GM18861 (cell line): Measurements from ENCODE around the gene CELA3A.
A peak's percentile ranks its signal among the peaks of the same experiment; 100 is the strongest.

Experiments used
- ATAC-seq: cut with Tn5 transposase; IDR thresholded peaks from one replicate; pipeline ENCODE4 v1.9.1; 2021; ENCODE audit not compliant: unreplicated experiment

CELA3A gene

GRCh38 chr1:22048351-22049192, 47.1 kb downstream of the CELA3A start:
- no peak for ATAC-seq

GRCh38 chr1:22050330-22050729, 48.9 kb downstream of the CELA3A start:
- ATAC-seq = no peak

- no peak for ATAC-seq
Measured at GRCh38 chr1:22051607-22052114, 50.2 kb downstream of the CELA3A start.

GRCh38 chr1:22052115-22053016, 50.9 kb downstream of the CELA3A start, which contains the start of gene CDC42:
Gene CDC42, plus strand, starts transcription at chr1:22052709. Its CDS starts 25,770 bp downstream, at chr1:22078479.
- ATAC-seq = peak; percentile 76

- peak; percentile 18 for ATAC-seq
Measured at GRCh38 chr1:22053017-22053860, 51.8 kb downstream of the CELA3A start.

- no peak for ATAC-seq
Measured at GRCh38 chr1:22053861-22054770, 52.7 kb downstream of the CELA3A start.

GRCh38 chr1:22055463-22055862, 54.0 kb downstream of the CELA3A start:
- no peak for ATAC-seq

- no peak for ATAC-seq
Measured at GRCh38 chr1:22056043-22056442, 54.6 kb downstream of the CELA3A start.

- ATAC-seq = no peak
Measured at GRCh38 chr1:22056936-22057335, 55.5 kb downstream of the CELA3A start.

- ATAC-seq = no peak
Measured at GRCh38 chr1:22057861-22058260, 56.4 kb downstream of the CELA3A start.
